ENCODE results near the gene CBX2.

DNA sequence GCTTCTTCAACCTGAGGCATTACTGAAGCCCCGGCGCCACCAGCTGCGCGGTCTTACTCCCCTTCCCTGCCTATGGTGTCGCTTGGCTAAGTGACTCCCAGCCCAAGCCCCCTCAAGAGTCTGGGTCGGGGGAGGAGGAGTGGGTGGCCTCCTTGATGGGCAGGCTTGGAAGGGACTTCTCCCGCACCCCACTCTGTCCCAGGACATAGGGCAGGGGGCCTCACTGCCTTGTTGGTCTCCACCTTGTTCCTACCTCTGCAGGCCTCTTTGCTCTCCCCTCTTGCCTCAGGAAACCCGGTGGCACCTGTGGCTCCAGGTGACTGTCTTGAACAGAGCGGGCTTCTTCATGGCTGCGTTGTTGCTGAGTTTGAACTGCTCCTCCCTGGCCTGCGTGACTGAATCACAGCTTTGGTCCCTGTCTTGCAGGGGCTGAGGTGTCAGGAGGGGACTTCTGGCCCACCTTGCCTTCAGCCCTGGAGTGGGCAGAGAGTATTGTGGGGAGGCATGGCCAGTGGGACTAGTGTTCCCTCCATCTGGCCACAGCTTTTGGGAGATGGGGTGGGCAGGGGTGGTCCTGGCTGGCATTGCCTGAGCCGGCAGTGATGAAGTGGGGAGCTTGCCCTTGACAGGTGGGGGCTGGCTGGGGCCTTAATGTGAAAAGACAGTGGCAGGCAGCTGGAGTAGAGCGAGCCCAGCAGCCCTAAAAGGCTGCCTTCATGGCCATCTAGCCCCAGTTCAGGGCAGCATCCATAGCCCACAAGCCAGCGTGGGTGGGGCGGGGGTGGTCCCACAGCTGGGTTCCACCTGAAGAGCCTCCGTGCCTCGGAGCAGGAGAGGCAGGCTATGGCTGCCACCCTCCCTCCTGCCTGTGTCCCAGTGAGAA is 7.3 kb downstream of the CBX2 start:
- TF ChIP-seq POLR2A (IDR thresholded peaks at IDR 0.05), result no peak
- TF ChIP-seq, protein P1, sequence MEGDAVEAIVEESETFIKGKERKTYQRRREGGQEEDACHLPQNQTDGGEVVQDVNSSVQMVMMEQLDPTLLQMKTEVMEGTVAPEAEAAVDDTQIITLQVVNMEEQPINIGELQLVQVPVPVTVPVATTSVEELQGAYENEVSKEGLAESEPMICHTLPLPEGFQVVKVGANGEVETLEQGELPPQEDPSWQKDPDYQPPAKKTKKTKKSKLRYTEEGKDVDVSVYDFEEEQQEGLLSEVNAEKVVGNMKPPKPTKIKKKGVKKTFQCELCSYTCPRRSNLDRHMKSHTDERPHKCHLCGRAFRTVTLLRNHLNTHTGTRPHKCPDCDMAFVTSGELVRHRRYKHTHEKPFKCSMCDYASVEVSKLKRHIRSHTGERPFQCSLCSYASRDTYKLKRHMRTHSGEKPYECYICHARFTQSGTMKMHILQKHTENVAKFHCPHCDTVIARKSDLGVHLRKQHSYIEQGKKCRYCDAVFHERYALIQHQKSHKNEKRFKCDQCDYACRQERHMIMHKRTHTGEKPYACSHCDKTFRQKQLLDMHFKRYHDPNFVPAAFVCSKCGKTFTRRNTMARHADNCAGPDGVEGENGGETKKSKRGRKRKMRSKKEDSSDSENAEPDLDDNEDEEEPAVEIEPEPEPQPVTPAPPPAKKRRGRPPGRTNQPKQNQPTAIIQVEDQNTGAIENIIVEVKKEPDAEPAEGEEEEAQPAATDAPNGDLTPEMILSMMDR (IDR thresholded peaks at IDR 0.05), result no peak
